Measurements from ENCODE around the gene KRT80.

KRT80 gene

DNA sequence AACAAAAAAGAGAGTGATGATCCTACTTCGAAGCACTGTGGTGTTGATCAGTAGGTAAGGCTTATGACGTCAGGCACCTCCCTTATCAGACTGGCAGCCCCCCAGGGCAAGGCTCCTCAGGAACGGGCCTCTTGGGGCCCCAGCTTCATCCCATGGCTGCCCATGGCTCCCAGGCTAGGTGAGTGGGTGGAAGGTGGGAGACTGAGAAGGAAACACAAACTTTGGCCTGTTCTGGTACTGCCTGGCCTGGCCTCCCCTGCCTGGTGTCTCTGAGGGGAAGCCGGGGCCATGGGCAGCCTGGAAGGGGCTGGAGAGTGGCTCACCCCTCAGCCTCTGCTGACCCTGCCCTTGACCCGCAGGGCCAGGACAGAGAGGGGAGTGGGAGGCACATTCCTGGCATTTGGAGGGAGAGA is 38.9 kb downstream of the KRT80 start:
- no peak for DNase-seq (ENCODE audit: low read depth)

DNA sequence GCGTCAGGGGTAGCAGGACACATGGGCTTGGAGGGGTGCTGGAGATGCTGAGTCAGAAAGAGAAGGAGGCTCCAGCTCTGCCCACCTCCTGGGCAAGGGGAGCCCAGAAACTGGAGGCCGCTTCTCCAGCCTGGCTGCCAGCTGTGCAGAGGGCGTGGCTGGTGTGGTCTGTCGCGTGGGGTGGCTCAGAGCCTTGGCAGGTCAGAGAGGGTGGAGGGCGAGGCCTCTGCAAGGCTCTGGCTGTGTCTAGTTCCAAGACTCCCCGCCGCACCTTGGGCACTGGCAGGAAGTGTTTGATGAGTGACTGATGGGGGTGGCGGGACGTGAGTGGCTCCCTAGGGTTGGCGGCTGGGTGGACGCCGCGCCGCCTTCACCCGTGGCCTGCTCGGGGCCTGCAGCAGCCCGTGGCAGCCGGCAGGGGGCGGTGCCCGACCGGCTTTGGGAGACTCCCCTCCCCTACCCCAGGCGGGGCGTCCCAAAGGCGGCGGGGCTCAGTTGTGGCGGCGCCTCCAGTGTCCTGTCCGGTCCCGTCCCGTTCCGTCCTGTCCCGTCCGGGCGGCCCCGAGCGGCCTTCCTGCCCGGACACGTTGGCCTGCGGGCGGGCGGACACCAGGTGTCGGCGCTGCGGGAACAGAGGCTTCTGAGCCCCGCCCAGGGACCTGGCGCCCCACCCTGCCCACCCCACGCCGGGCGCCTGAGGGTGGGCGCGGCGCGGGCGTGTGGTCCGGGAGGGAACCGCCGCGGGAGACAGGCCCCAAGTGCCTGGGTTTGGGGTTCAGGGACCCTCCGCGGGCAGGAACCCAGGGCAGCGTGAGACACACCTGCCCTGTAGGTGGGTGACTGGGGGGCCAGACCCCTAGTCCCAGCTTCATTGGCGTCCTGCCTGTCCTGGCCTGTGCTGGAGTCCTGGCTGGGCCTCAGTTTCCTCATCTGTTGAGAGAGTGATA is 39.7 kb downstream of the KRT80 start:
- DNase-seq (ENCODE audit: low read depth) = peak; percentile 58

DNA sequence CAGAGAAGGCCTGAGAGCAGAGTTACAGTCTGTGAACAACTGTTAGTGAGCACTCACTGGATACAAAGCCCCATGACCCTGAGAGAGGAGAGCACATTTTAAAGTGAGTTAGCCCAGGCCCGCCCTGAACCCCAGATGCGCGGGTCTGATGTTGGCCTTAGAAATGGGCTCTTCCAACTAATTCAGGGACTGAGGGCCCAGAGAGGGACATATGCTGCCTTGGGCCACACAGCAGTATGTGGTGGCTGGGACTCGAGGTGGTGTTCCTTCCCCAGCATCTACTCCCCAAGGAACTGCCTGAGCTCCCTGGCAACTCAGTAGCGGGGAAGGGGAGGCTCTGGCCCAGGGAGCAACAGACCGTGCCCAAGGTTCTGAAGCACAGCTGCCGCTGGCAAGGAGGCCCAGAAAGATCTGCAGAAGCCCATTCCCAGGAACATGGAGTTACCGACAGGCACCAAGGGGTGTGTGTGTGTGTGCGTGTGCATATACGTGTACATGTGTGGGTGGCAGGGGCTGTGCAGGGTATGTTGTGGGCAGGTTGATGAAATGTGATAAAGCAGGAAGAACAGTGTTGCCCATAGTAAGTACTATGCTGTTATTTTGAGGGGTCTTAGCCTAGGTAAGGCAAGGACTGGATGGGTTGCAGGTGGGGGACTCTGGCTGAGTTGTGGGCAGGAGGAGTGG is 40.5 kb downstream of the KRT80 start:
- no peak for DNase-seq (ENCODE audit: low read depth)

DNA sequence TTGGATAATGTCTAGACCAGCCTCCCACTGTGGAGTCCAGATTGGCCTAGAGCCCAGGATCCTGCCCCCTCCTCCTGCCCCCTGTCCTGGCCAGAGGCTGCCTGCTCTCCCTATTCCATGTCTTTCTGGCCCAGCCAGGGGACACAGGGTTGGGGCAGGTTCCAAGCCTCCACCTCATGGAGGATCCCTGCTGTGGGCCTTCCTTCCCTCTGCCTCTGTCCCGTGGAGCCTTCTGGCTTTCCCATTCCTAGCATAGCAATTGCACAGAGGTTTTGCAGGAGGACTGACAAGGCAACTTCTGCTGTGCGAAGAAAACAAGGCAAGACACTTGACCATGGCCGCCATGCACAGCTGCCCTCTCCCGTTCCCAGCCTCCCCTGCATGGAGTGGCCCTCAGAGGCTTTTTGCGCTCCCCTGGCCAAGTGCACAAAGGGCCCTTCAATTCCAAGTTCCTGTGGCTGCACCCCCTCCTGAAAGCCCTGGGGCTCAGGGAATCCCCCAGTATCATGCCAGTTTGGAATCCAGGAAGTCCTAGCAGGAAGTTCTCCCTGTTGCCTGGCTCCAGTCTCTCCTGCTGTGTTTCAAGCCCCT is 42.1 kb downstream of the KRT80 start:
- no peak for DNase-seq (ENCODE audit: low read depth)

DNA sequence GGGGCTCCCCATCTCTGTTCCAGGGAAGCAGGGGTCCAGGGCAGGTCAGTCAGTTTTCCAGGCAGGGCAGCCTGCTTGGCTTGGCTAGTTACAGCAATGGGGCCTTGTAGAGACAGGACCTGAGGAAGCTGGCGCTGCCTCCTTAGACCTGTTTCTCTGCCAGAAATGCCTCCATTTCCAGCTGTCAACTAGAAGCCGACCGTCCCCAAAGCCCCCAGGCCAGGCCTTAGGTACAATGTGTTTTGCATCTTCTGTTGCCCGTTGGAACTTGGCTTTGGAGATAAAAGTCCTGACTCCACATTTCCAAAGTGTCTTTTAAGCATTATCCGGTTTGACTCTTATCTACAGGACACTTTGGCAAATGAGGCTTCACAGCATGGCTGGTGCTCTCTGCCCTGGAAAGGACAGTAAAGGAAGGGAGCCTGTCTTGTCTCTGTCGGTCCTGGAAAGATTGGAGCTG is 42.6 kb downstream of the KRT80 start:
- no peak for DNase-seq (ENCODE audit: low read depth)

DNA sequence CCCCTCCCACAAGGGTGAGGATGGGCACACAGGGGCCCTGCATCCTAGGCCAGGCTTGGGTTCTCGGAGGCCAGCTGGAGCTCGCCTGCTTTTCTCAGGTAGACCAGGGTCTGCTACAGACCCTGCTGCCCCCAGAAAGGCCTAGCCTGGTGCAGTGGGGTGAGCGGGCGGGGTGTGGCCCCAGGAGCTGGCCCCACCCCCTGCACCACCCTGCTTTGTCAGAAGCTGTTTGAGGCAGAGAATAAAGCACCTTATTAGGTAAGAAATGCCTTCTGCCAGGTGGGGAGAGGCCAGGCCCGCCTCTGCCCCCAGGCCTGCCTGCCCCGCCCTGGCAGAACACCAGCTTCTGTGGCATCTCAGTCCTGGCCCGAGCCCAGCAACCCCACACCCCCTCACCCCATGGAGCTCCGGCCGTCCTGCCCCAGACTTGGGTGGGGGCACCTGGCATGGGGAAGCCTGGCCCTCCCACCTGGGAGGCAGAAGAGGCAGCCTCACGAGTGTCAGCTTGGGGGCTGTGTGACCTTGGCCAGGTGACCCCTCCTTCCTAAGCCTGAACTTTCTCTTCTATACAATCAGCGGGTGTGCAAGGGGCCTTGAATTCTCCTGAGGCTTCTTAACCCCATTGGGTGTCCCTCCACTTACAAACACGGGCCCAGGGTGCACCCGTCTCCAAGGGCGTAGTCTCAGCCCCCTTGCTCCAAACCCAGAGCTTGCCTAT is 43.2 kb downstream of the KRT80 start:
- DNase-seq (ENCODE audit: low read depth) = no peak

DNA sequence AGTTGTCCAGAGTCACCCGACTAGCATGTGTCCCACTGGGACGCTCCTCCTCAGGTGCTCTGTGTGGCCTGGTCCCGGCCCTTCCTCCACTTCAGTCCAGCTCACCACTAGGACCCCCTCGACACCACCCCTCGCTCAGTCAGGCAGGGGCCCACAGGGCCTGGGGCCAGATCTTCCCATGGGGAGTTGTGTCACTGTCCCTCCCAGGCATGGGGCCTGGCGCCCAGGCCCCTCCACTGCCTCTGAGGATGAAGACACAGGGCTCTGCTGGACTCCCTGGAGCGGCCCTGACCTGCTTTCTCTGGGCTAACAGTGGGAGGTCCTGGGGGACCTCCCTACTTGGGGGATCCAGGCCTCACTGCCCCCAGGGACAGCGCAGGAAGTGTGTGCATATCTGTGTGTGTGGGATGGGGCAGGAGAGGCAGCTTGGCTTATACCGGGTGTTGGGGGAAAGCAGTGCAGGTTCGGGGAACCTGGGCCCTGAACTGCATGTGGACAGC is 43.8 kb downstream of the KRT80 start:
- no peak for DNase-seq (ENCODE audit: low read depth)

DNA sequence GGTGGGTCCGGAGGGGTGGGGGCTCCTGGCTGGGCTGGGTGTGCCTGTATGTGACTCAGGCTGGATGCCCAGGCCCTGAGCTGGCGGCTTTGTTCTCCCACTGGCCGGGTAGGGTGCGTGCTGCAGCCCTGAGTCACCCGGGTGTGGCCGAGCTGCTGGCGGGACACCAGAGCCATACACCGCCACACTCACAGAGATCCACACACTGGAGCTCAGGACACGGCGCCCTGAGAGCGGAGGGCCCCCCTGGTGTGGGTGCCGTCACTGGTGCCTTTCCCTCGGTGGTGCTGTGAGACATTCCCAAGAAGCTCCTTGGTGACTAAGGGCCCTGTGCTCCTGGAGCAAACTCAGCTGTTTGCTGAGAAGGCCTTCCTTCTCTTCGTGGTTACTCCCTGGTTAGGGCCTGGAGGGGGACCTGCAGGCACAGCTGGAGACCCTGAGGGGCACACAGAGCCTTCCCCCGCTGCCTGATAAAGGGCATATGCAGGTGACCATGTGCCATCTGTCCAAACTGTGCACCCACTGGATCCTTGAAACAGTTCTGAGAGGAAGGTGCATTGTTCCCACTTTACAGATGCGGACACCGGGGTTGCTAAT is 44.3 kb downstream of the KRT80 start:
- no peak for DNase-seq (ENCODE audit: low read depth)

DNA sequence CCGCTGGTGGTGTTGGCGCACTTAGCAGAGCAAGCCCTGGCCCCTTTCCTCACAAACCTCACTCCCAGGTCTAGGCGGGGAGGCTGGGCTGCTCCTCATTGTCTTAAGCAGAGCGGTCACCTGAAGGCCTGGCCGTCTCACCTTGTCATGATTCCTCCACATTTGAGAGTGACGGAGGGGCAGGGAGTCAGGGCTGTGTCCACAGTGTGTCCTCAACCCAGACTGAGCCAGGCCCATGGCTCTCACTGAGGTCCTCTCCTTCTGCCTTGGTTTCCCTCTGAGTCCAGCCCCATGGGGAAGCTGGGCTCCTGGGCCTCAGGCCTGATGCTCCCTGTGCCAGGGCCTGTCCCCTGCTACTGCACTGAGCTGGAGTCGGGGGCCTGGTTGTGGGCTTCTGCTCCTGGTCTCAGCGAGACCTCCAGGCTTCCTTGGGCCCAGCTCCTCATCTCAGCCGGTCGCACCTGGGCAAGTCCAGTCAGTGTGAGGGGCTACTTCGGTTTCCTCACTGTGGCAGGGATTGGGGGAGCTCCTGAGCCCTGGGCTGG is 44.9 kb downstream of the KRT80 start:
- DNase-seq (ENCODE audit: low read depth) = no peak

DNA sequence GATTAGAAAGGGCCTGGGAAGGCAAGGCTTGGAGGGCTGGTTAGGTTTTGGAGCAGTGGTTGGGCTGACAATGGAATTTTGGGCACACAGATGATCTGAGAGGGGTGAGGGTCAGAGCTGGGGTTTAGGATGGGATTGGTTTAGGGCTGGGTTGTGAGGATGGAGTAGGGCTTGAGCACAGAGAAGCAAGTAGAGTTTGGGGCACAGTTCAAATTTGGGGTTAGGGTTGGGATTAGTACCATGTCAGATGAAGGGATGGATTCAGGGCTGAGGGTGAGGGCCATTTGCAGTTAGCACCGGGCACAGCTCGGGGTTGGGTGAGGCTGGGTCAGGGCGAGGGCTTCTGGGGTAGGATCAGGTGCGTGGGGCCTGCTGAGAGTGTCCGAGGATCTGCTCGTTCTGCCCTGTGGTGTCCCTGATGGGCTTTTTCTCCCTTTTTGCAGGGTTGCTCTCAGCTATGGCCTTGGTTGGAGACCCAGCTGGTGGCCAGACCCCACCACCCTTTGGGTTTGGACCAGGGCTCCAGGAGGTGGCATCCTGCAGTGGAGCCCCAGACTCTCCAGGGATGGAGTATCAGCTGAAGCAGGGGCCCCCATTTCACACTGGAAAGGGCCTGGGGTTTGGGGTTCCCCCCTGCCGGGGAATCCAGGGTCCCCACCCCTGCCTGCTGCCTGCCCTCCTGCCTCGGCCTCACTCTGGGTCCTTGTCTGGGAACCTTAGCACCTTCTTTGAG is 45.6 kb downstream of the KRT80 start:
- no peak for DNase-seq (ENCODE audit: low read depth)

DNA sequence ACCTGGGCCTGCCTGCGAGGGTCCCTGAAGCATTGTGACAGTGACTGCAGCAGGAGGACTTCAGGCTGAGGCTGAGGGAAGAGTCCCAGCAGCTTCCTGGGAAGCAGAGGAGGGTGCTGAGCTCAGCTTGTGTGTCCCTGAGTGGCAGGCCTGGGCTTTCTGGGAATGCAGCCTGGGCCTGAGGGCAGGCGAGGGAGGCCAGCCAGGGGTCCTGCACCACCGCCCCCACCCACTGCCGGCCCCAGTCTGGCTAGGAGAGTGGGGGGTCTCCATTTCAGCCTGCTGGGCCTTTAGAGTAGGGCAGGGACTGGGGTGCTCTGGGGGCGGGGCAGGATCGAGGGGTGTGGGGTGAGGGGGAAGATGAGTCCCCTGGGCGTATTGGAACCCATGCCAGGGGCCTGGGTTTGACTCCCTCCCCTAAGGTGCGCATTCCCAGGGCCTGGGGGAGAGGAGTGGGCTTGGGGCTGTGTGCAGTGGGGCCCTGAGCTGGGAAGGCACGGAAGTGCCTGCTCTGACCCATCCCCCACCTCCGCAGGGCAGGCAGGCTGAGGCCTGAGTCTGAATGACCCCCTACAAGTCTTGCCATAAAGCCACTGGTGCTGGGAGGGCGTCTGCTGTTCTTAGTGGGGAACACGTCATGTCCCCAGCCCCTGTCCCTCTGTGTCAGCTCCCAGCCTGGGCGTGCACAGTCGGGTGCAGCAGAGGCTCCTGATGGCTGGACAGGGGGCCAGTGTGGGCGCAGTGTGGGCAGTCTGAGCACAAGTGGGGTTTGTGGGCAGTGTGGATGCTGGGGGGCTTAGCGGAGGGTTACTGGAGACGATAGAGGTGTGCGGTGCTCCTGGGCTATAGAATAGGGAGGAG is 46.4 kb downstream of the KRT80 start:
- DNase-seq (ENCODE audit: low read depth) = no peak

DNA sequence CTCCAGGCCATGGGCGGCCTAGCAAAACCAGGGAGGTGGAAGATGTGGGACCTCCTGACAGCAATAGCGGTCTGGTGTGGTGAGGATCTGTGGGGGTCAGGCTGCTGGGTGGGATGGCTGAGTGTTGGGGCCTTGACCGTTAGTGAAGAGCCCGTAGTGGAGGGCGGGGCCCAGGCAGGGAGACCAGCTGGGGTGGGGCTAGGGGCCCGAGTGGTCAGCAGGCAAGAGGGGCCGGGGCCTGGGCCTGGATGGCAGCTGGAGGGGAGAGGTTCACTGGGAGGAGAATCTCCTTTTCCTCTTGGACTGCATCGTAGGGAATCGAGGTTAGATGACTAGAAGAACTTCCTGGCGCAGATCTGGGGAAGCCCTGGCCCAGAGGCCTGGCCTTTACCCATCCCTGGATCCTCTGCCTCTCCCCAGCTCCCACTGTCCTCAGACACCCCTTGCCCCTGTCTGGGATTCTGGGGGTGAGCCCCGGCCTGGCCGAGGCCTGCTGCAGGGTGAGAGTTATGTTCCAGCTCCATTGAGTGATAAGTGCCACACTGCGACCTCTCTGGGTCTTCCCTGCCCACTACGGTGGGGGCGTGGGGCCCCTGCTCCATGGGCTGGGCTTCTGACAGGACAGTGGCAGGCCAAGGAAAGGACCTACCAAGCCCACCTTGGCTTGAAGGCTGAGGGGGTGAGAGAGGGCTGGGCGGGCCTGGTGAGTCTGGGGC is 47.1 kb downstream of the KRT80 start:
- DNase-seq (ENCODE audit: low read depth) = no peak

DNA sequence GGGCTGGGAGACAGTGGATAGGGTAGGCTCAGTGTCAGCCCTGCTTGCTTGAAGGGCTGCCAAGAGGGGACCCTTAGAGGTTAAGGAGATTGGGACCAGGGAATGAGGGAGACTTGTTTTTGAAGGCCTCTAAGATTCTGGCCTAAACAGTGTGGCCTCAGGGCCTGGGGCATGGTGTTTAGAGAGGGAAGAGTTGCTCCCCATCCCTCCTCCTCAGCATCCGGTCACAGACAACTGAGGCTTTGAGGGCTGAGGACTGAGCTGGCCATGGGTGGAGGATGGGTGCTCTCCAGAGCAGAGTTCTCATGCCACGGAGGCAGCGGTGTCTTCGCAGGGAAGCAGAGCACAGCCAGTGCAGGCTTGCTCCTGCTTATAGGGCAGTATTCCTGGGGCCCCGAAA is 49.4 kb downstream of the KRT80 start:
- DNase-seq (ENCODE audit: low read depth) = no peak

DNA sequence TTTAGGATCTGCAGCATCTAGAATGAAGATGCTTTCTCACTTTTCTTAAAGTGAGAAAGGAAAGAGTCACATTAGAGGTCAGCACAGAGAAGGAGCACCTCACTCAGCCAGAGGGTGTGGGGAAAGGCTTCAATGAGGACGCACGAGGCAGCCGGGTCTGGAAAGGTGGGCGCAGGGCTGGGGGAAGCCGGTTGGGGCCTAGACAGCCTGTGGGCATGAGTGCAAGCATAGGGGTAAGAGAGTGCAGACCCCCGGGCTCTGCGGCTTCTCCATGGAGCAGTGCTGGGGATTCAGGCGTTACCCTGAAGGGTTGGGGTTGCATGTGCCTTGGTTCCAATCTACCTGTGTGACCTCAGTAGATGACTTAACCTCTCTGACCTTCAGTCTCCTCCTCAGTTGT is 49.9 kb downstream of the KRT80 start:
- no peak for DNase-seq (ENCODE audit: low read depth)

DNA sequence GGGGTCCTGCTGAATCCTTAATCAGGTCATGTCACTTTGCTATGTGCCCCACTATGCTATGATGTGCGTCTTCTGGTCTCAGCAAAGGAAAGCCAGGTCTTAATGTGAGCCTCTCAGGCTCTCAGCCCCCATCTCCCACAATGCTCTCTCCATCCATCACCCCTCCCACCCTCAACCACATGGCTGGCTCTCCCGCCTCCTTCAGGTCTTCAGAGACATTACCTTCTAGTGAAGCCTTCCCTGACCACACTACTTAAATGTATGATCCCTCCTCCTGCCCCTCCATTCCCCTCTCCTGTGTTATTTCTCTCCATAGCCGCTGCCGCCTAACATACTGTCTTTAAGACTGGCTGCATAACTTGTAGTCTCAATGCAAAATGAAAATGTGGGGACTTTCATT is 50.5 kb downstream of the KRT80 start:
- no peak for DNase-seq (ENCODE audit: low read depth)

DNA sequence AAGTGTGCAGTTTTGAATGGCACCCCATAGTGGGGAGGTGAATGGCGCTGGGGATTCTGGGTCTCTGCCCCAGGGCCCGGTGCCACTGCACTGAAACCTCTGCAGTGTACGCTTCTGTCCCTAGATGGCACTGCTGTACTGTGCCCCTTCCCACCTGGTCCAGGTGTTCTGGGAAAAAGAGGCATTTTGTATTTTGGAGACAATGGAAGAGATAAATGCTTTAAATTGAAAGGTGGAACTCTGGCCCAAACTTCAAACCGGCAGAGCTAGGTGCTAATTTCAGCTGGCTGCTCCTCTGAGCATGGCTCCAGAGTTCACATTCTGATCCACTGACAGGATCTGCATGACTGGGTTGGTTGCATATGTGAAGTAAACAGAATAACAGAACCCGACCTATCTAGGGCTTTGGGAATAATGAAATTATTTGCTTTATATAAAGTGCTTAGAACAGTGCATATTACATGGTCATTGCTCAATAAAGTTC is 52.2 kb downstream of the KRT80 start:
- DNase-seq (ENCODE audit: low read depth) = no peak

DNA sequence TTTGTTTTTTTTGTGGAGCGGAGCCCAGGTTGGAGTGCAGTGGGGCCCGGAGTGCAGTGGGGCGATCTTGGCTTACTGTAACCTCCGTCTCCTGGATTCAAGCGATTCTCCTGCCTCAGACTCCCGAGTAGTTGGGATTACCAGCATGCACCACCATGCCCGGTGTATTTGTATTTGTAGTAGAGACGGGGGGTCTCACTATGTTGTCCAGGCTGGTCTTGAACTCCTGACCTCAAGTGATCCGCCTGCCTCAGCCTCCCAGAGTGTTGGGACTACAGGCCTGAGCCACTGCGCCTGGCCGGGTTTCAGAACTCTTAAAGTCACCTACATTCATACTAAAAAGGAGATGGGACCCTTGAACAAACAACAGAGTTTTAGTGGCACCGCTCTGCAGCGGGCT is 52.7 kb downstream of the KRT80 start:
- no peak for DNase-seq (ENCODE audit: low read depth)

DNA sequence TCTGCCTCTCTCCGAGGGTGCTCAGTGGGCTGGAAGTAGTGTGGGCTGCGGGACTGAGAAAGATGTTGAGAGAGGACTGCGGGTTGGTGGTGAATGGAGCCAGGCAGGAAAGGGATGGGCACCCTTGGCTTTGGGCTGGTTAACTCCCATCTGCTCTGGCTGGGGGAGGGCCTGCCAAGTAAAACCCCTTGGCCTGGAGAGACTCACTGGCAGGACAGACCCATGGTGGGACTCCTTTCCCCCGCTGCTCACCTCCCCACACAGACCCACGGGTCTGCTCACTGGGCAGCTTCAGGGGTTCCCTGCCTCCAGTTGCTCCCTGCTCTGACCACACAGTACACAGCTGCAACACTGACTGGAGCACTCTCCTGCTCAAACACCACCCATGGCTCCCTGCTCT is 54.1 kb downstream of the KRT80 start:
- DNase-seq (ENCODE audit: low read depth) = no peak

DNA sequence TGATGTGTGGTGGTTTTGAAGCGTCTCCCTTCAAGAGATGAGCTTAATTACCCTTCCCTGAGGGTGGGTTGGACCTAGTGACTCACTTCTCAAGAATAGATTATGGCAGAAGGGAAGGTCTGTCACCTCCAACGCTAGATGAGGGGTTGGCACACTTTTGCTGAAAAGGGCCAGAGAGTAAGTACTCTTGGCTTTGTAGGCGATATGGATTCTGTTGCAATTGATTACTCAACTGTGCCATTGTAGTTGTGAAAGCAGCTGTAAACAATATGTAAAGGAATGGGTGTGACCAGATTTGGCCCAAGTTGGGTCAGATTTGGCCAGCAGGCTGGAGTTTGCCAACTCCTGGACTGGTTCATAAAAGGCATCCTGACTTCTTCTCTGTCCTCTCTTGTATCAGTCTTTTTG is 59.1 kb downstream of the KRT80 start:
- no peak for DNase-seq (ENCODE audit: low read depth)
